Endothelial cell of umbilical vein (primary cell): ENCODE results near the gene SERINC1. TPM values are rescaled to one million over a fixed set of nuclear protein-coding genes. Genes with fewer than 3 reads are reported as not detected.

Experiments used
- BruUV-seq: library from RNA; stranded (reverse); fragments of 400-500 nt; replicated peaks from 2 replicates; lab custom pipeline; 2021; lab: Mats Ljungman, UMichigan
- CTCF ChIA-PET: fragments of 300-600, 350-600 bp; sonication (Branson Sonifier 250); formaldehyde crosslinking; loops from one replicate; lab custom pipeline; 2021; ENCODE audit warnings: antibody characterized with exemption, inconsistent platforms; lab: Charles Lee
- POLR2A ChIA-PET: fragments of 300-600, 350-600 bp; sonication (Branson Sonifier 250); formaldehyde crosslinking; loops from one replicate; lab custom pipeline; 2021; ENCODE audit warnings: antibody characterized with exemption, inconsistent platforms; lab: Charles Lee
- DNase-seq: peaks from one replicate; pipeline ENCODE4 v3.0.0-alpha.2; 2011; ENCODE audit warnings: low read depth, low spot score
- FAIRE-seq: peaks from 2 replicates; lab custom pipeline; 2011; peaks lifted over from hg19 to GRCh38; lab: Jason Lieb, UNC
- H2AFZ ChIP-seq: 2 replicates; pipeline ENCODE4 v1.6.0; 2012; ENCODE audit warnings: low read depth, low read length, control low read depth, inconsistent platforms
- H3K27ac ChIP-seq: 2 replicates; pipeline ENCODE4 v1.5.1; 2011; ENCODE audit warnings: low read depth, mild to moderate bottlenecking, control low read depth, low read length, moderate library complexity; ENCODE audit not compliant: insufficient read depth
- H3K27me3 ChIP-seq, 2 experiments: 2 replicates each; pipeline versions ENCODE4 v1.6.0 to v1.6.1; 2011; ENCODE audit warnings: low read length in 2 of 2, mixed read lengths in 1 of 2; ENCODE audit not compliant: control insufficient read depth in 2 of 2, insufficient read depth in 2 of 2
- H3K36me3 ChIP-seq, 2 experiments: 2 replicates in 1 of 2; 3 replicates in 1 of 2; pipeline ENCODE4 v1.5.1; 2011; ENCODE audit warnings: low read length in 2 of 2, mild to moderate bottlenecking in 1 of 2, moderate library complexity in 1 of 2; ENCODE audit not compliant: control insufficient read depth in 2 of 2, insufficient read depth in 2 of 2; ENCODE audit errors: extremely low read depth in 1 of 2
- H3K4me1 ChIP-seq: 3 replicates; pipeline ENCODE4 v1.5.1; 2011; ENCODE audit warnings: mild to moderate bottlenecking, low read length; ENCODE audit not compliant: control insufficient read depth, insufficient read depth; ENCODE audit errors: extremely low read depth
- H3K4me2 ChIP-seq: 2 replicates; pipeline ENCODE4 v1.6.1; 2011; ENCODE audit warnings: low read length, control low read depth, mixed read lengths; ENCODE audit not compliant: insufficient read depth
- H3K4me3 ChIP-seq, 3 experiments: fragments of 200-600 bp in 1 of 3; sonication (generic), shearing (Covaris generic) in 1 of 3; replicated peaks in 1 of 3; 2 replicates each; pipeline ENCODE4 v1.5.1; 2011 to 2016; ENCODE audit warnings: control low read depth in 3 of 3, low read length in 3 of 3, mild to moderate bottlenecking in 2 of 3, inconsistent platforms in 1 of 3, low read depth in 1 of 3, moderate library complexity in 1 of 3; ENCODE audit not compliant: insufficient read depth in 1 of 3
- H3K79me2 ChIP-seq: 2 replicates; pipeline ENCODE4 v1.6.0; 2012; ENCODE audit warnings: low read length, inconsistent platforms; ENCODE audit not compliant: control insufficient read depth, insufficient read depth
- H3K9ac ChIP-seq: replicated peaks from 2 replicates; pipeline ENCODE3; 2011; ENCODE audit warnings: low read length, control low read depth; ENCODE audit not compliant: insufficient read depth; ENCODE audit errors: extremely low read depth
- H3K9me1 ChIP-seq: replicated peaks from 3 replicates; pipeline ENCODE4 v1.6.0; 2011; ENCODE audit warnings: mild to moderate bottlenecking, low read length; ENCODE audit not compliant: control insufficient read depth, insufficient read depth; ENCODE audit errors: extremely low read depth
- H3K9me3 ChIP-seq: replicated peaks from 2 replicates; pipeline ENCODE4 v1.5.1; 2012; ENCODE audit warnings: low read length, inconsistent platforms; ENCODE audit not compliant: control insufficient read depth, insufficient read depth
- H4K20me1 ChIP-seq: replicated peaks from 2 replicates; pipeline ENCODE3; 2011; ENCODE audit warnings: mild to moderate bottlenecking, low read length; ENCODE audit not compliant: control insufficient read depth, insufficient read depth; ENCODE audit errors: extremely low read depth
- CTCF ChIP-seq, 2 donors: IDR thresholded peaks; 1 replicate in 1 of 2; 2 replicates in 1 of 2; pipeline ENCODE4 v1.5.1; 2011; ENCODE audit warnings: low read length in 2 of 2, mild to moderate bottlenecking in 2 of 2, moderate library complexity in 2 of 2, control low read depth in 1 of 2, inconsistent platforms in 1 of 2, low read depth in 1 of 2; ENCODE audit not compliant: insufficient read depth in 1 of 2; ENCODE audit errors: extremely low read depth in 1 of 2
- EZH2 ChIP-seq: IDR thresholded peaks from 2 replicates; pipeline ENCODE4 v1.6.1; 2012; ENCODE audit warnings: borderline replicate concordance, low read depth, mild to moderate bottlenecking, moderate library complexity, low read length, inconsistent platforms; ENCODE audit not compliant: severe bottlenecking
- FOS ChIP-seq: IDR thresholded peaks from 2 replicates; pipeline ENCODE4 v1.6.1; 2011; ENCODE audit warnings: mild to moderate bottlenecking, low read length, moderate library complexity, borderline replicate concordance; ENCODE audit not compliant: insufficient read depth
- GATA2 ChIP-seq: IDR thresholded peaks from 2 replicates; pipeline ENCODE4 v1.7.0; 2011; ENCODE audit warnings: low read depth, mild to moderate bottlenecking, moderate library complexity, mixed read lengths, low read length; ENCODE audit not compliant: insufficient read length, insufficient read depth
- JUN ChIP-seq: IDR thresholded peaks from 2 replicates; pipeline ENCODE4 v1.6.1; 2011; ENCODE audit warnings: borderline replicate concordance, low read depth; ENCODE audit not compliant: insufficient read length, insufficient read depth
- MAX ChIP-seq: IDR thresholded peaks from 2 replicates; pipeline ENCODE4 v1.6.1; 2011; ENCODE audit not compliant: insufficient read depth, insufficient read length
- MYC ChIP-seq: IDR thresholded peaks from one replicate; pipeline ENCODE4 v1.6.1; 2011; ENCODE audit warnings: mild to moderate bottlenecking, low read depth, low read length
- POLR2A ChIP-seq: IDR thresholded peaks from 2 replicates; pipeline ENCODE4 v1.6.1; 2012; ENCODE audit warnings: low read depth, mild to moderate bottlenecking, control low read depth, low read length
- POLR2AphosphoS5 ChIP-seq: IDR thresholded peaks from 2 replicates; pipeline ENCODE4 v1.6.1; 2012; ENCODE audit warnings: low read depth, mild to moderate bottlenecking, control low read depth, low read length, moderate library complexity; ENCODE audit not compliant: insufficient read depth
- dilution Hi-C: fragments of 300-500 bp; cut with MboI; formaldehyde crosslinking; loops from one replicate; pipeline ENCODE4 v1.15.0; 2019; ENCODE audit warnings: low sequenced_read_pairs; ENCODE audit not compliant: extremely low pct_ligation_motif_present
- intact Hi-C: fragments of 100-400 bp; cut with micrococcal nuclease; formaldehyde crosslinking; loops from one replicate; pipeline ENCODE4 v1.10.0; 2022
- polyA plus RNA-seq, 4 experiments: library from polyadenylated mRNA; depleted of rRNA in 3 of 4; stranded (reverse) in 3 of 4; unstranded in 1 of 4; fragments of >200 nt; gene quantifications; 2 replicates each; pipeline versions ENCODE4 v1.2.1 to v1.2.3, GENCODE V29; 2011 to 2012; ENCODE audit warnings: missing spikeins in 1 of 4
- total RNA-seq: library from RNA; stranded (reverse); gene quantifications from 2 replicates; pipeline ENCODE4 v1.2.3, GENCODE V29; 2021

Gene SERINC1
- total and polyA plus RNA-seq, 2 donors (not counting 3 experiments of a cell fraction or from before 2014, with no cell fraction given), result 40.4 to 76.5 TPM

- H3K4me1 ChIP-seq, result no peaks in the 10 kb centered on the region
- no peaks in the 10 kb centered on the region for H3K9me3 ChIP-seq
- ChIA-PET CTCF (no interaction called here), POLR2A (no interaction called here)
- peaks cover 63% of the 10 kb centered on the region for H3K79me2 ChIP-seq
- no peak overlapping the region for H3K4me3 ChIP-seq
- no peak overlapping the region for H3K4me2 ChIP-seq
- FAIRE-seq, result no peak
- H3K27me3 ChIP-seq, result no peaks in the 10 kb centered on the region
- no peaks in the 10 kb centered on the region for H3K9me1 ChIP-seq
- DNase-seq, result no peak
- H3K27ac ChIP-seq, result no peak overlapping the region
- dilution Hi-C loops (no loop called here), intact Hi-C loops (no loop called here)
- peaks cover 20% of the 10 kb centered on the region for H4K20me1 ChIP-seq
- no peak for TF ChIP-seq JUN
- no peak for TF ChIP-seq POLR2A
- no peak for TF ChIP-seq GATA2
- TF ChIP-seq EZH2, result no peak
- TF ChIP-seq FOS, result no peak
- no peak for TF ChIP-seq MYC
- no peak for TF ChIP-seq POLR2AphosphoS5
- TF ChIP-seq CTCF (IDR thresholded peaks at IDR 0.05; ENCODE audit: extremely low read depth in 1 of 2, insufficient read depth in 1 of 2, low read depth in 1 of 2, low read length in 2 of 2), result no peak
- no peak for TF ChIP-seq MAX
- peaks cover 3 to 6% of the 10 kb centered on the region in 2 experiments for H3K36me3 ChIP-seq
- no TSS peak for BruUV-seq
- H2AFZ ChIP-seq, result no peak overlapping the region
- H3K9ac ChIP-seq, result no peak overlapping the region
Measured at GRCh38 chr6:122459240-122459639, 12.4 kb downstream of the SERINC1 start.
